ACHN (cell line): Measurements from ENCODE around the gene KRT3.

ENCODE experiments used
- DNase-seq: peaks from one replicate; pipeline ENCODE4 v3.0.0-alpha.2; 2015
- in situ Hi-C: cut with HindIII; loops from 2 replicates; pipeline ENCODE4 v1.10.0; 2017; ENCODE audit warnings: low sequenced_read_pairs, low pct_ligation_motif_present, low pct_unique_long_range_greater_than_20kb

Gene KRT3

GRCh38 chr12:52828591-52829021 lies 32.7 kb upstream of the KRT3 start:
- in situ Hi-C loops: no loop called here

DNA sequence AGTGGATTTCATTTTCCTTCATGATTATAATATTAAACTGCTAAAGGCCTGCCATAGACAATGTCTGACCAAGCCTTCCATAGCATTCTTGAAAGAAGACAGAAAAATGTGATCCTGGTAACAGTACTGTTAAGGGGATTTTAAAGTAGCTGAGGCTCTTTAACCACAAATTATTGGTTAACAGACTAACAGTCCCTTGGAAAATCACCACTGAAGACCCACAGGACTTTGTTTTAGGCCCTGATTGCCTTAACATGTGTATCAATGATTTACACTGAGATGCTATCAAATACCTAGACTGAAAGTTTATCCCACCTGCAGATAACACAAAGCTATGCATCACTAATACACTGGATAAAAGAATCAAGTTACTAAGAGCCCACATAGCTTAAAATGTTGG lies 32.2 kb upstream of the KRT3 start:
- in situ Hi-C loops: no loop called here
- peak; percentile 10 for DNase-seq

More at GRCh38 chr12:52828591-52829021, 32.7 kb upstream of the KRT3 start:
- no peak for DNase-seq

DNA sequence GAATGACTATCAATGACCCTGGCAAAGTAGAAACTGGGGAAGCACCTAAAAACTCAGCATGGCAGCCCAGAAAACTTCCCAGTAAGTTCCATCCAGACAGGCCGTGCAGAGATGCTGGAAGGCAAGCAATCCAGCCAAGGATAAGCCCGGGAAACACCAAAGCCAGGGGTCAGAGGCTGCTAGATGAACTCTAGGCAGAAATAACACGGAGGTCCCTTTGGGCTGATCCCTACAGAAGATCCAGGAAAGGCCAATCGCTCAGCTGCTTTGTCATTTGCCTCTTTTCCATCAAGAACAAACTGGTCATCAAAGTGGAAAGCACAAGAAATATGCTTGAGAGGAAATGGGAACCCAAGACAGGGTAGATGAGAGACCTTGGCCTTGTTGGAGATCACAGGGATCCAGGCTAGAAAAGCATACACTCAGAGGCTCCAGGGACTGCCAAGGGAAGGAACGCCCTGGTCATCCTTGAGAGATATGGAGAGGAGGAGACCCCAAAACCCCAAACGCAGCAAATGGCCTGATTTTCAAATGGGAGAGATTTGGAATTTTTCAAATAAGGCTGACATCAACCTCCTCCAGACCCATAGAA lies 31.7 kb upstream of the KRT3 start:
- no peak for DNase-seq
- in situ Hi-C loops: no loop called here

DNA sequence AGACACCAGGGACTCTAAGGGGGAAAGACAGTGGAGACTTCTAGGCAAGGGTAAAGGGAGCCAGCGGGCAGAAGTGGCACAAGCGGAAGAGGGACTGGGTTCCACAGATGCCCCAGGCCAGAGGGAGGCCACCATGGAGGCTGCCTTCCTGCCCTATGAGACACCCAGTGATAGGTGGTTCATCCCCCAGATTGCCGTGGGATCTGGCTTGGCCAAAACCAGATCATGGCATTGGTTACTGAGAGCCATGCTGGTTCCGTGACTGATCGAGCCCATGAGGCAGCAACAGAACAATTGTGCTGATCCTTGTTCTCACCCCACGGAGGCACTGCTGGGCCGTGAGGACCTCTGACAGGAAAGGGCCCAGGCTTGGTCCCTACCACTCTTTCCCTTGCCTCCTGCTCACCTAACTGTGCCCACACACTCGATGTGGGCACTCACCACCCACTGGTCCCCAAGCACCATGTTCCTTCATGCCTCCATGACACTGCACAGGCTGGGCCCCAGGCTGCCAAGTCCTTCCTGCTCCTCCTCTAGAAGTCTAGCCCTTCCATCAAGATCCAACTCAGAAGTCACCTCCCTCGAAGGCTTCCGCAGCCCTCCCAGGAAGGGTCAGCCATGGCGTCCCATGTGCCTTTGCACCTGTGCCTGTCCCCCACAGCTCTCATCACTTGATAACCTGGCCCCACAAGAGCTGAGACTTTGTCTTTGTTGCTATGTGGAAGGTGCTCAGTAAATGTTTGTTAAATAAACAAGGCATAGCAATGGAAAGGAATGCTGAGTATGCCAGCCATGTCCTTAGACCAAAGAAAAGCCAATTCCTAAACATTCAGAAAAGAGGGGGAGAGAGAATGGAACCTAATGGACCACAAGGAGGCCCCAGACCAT lies 30.9 kb upstream of the KRT3 start:
- DNase-seq: no peak
- in situ Hi-C loops: no loop called here

DNA sequence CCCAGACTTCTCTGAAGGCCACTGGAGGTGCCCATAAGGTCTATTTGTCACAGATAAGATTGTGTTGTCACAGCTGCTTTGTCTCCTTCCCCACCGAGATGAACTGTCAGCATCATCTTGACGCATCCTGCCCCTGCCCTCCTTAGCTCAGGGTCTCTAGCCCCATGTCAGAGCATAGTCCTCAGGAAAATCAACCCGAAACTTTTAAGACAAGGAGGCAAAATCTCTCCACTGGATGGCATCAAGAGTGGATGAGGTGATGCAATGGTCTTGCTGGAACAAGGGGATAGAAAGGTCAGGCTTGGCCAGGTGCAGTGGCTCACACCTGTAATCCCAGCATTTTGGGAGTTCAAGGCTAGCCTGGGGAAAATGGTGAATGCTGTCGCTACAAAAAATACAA lies 30.0 kb upstream of the KRT3 start:
- in situ Hi-C loops: no loop called here
- no peak for DNase-seq

DNA sequence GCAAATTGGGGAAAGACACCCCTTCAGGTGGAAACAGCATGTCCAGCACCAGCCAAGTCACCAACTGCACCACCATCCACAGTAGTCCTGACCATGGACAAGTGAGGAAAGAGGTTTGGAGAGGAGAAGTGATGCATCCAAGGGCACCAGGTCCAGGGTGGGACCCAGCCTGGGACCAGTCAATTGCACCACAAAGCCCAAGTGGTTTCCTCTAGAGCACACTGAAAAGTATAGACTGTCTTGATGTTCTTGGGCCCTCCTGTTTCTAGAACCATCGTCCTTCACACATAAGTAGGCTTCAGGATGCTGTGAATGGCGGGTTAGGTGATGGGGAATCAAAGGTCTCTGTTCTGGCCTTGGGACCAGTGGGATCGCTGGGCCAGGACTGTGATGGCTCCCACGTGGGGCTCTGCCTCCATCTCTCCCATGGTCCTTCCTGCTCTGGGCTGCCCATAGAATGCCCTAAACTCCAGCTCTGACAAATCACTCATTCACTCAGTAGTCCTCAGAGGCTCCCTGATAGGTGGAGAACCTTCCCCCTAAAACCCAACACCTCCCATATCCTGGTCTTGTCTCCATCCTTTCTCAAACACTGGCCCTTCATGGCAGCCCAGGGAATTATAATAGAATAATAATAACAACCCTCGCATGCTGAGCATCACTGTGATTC lies 29.0 kb upstream of the KRT3 start:
- DNase-seq: no peak
- in situ Hi-C loops: no loop called here

- in situ Hi-C loops: no loop called here
Observed at GRCh38 chr12:52823761-52824450, 28.0 kb upstream of the KRT3 start.

GRCh38 chr12:52822771-52823510 lies 27.0 kb upstream of the KRT3 start:
- DNase-seq: no peak
- in situ Hi-C loops: no loop called here

More at GRCh38 chr12:52823761-52824450, 28.0 kb upstream of the KRT3 start:
- no peak for DNase-seq

GRCh38 chr12:52821826-52822660 lies 26.1 kb upstream of the KRT3 start:
- peak; percentile 22 for DNase-seq
- in situ Hi-C loops: no loop called here

DNA sequence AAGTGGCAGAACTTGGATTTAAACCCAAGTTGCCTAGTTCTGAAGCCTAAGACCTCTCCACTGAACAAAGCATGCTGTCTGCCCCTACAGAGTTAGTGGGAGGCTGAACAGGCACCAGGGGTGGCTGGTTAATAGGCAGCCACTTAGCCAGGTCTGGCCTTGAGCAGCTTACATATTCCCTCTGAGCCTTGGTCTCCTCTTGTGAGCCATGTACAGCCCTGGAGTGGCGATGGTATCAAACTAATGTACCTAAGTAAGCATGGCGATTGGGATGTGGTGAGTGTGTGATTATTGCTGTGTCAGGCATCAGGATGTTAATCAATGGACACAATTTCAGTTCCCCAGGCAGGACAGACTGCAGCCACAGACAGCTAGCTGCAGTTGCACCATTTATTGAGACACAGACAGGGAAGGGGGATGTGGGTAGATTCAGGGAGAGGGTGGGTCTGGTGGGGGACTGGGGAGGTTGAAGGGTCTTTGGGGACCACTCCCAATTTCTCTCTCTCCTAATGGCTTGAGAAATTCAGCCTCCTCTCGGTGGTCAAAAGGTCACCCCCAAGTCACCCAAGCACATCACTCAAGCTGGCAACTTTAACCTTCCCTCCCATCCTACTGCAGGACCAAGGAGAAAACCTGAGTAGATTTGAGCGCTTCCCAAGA lies 25.3 kb upstream of the KRT3 start:
- no peak for DNase-seq
- in situ Hi-C loops: no loop called here

DNA sequence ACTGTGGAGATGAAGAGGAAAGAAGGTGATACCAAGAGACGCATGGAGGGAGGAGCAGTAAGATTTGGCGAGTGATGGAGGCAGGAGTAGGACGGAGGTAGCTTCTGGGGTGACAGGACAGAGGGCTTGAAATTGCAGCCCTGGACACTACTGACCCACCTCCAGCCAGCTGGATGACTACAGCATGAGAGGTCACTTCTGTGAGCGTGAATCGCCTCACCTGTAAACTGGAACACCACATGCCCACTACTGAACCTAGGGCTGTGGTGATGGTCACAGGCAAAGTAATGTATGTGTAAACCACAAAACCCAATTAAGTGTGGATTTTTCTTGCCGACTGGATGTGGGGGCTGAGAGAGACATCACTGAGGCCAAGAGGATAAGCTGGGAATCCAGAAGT lies 24.6 kb upstream of the KRT3 start:
- DNase-seq: no peak
- in situ Hi-C loops: no loop called here

- in situ Hi-C loops: no loop called here
- DNase-seq: no peak
Observed at GRCh38 chr12:52819731-52820510, 24.0 kb upstream of the KRT3 start.

GRCh38 chr12:52818887-52819420 lies 23.0 kb upstream of the KRT3 start:
- in situ Hi-C loops: no loop called here
- no peak for DNase-seq

GRCh38 chr12:52818388-52818787 lies 22.5 kb upstream of the KRT3 start:
- no peak for DNase-seq
- in situ Hi-C loops: no loop called here

DNA sequence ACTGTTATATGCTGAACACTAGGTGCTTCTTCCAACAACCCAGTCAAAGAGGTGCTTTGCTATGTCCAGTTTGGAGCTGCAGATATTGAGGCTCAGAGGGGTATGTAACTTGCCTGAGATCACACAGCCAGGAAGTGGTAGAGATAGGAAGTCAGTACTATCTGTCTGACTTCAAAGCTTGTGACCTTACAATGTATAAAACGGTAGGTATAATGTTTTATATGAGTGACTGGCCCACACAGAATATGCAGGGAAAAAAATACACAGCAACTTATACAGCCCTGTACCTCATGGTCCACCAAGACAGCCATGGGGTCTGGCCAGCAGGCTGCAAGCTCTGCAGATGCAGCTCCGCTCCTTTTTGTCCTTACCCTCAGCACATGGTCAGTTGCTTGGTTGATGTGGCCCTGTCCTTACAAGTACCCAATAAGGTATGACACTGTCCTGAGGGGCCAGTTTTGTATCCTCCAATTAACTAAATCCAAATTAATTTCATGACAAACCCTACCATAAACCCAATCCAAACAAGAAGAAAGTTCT lies 21.9 kb upstream of the KRT3 start:
- DNase-seq: no peak
- in situ Hi-C loops: no loop called here
